GM21825 (cell line): ENCODE results near the gene POLA2.

ENCODE experiments used
- ATAC-seq: cut with Tn5 transposase; IDR thresholded peaks from one replicate; pipeline ENCODE4 v1.9.1; 2021; ENCODE audit warnings: mild to moderate bottlenecking, moderate library complexity; ENCODE audit not compliant: unreplicated experiment

POLA2 gene

DNA sequence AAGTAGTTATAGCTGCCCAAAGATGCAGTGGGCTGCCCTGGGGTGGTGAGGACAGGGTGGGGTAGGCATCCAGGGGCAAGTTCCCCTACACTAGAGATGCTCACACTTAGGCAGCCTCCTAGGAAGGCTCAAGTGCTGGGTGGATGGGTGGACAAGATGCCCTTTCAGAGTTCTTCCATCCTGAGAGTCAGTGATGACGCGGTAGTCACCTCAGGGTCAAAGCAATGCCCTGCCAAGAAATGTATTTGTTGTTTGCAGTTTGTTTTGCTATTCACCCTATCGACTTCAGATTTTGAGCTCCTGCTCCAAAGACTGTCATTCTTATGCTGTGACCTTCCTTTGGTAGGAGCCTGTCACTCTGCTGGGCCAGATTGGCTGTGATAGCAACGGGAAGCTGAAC lies 18.9 kb downstream of the POLA2 start:
- ATAC-seq, result no peak

GRCh38 chr11:65286686-65287085 lies 24.9 kb downstream of the POLA2 start:
- no peak for ATAC-seq

GRCh38 chr11:65287601-65288000 lies 25.8 kb downstream of the POLA2 start:
- ATAC-seq, result no peak

DNA sequence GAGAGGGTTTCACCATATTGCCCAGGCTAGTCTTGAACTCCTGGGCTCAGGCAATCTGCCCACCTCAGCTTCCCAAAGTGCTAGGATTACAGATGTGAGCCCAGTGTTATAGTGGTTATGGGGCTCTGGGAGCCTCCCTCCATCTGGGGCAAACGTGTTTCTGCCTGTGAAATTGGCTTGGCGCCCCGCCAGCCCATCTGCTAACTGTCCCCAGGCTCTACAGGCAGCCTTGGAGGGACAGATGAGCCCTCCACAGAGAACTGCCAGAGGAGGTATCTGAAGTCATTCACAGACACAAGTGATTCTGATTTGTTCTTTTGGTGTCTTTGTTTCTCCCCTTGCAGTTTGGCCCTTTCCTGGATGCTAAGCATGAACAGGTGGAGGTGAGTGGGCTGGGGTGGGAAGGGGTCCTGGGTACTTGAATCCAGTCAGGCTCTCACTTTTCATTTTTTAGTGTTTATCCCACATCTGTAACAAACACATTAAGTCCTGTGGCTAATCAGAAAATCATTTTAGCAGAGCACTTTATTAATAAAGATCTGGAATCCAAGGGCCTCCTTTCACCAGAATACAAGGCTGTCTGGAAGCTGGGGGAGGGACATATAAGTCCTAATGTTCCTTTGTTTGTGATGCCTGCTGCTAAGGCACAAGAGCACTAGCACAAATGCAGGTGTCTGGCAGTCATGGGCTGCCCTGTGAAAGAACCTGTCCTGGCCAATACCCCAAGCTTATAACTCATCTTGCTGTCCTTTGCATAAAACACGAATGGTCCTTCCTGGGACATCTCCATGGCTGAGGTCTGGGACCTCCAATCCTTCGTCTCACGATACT lies 27.2 kb downstream of the POLA2 start:
- no peak for ATAC-seq

GRCh38 chr11:65290448-65291165 lies 28.8 kb downstream of the POLA2 start:
- no peak for ATAC-seq

DNA sequence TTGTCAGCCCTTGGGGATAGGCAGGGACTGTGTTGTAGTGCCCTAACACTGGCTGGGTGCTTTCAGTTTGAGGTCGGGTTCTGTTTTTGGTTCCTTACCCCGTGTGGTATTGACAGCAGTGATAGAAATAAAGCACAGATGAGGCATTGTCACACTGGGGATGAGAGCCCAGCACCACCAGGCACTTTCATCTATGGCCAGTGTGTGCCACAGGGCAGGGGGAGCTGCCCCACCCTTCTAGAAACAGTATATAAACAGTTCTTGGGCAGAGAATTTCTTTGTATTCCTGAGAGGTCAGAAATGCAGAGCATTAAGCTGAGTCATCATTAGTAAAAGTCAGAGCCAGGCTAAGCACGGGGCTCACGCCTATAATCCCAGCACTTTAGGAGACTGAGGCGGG lies 29.9 kb downstream of the POLA2 start:
- no peak for ATAC-seq

- no peak for ATAC-seq
Observed at GRCh38 chr11:65292890-65293289, 31.1 kb downstream of the POLA2 start.

DNA sequence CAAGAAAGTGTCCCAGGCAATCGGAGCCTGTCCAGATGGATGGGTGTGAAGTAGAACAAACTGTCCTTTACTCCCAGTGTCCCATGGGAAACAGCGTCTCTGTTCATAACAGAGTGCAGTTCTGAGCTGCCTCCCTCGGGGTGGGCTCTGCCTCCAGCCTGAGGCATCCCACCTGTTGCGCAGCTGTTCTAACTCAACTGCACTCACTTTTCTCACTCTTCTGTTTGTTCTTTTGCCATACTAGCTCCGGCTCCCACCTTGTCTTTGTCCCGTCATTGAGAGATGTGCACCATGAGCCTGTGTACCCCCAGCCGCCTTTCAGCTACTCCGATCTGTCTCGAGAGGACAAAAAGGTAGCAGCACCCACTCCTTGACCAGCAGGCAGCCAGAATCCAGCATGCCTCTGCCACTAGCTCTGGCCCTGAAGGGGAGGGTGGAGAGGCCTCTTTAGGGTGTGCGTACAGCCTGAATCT lies 32.2 kb downstream of the POLA2 start:
- no peak for ATAC-seq

DNA sequence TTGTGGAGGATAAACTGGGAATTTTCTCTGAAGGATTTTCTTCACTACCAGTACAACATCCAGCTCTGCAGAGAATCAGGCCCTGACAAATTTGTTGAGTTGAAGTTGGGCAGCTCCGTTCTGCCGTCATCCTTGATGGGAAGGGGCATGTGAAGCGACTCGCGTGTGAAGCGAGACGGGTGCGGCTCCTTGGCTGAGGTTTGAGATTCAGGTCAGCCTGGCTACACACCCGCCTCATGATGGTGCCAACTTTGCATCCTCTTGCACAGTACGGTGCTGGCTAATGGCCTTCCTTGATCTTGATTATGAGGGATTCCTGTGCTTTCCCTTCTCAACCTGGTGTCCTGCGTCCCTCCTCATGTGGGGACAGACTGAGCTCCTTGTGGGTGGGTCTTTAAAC lies 33.2 kb downstream of the POLA2 start:
- ATAC-seq, result no peak

DNA sequence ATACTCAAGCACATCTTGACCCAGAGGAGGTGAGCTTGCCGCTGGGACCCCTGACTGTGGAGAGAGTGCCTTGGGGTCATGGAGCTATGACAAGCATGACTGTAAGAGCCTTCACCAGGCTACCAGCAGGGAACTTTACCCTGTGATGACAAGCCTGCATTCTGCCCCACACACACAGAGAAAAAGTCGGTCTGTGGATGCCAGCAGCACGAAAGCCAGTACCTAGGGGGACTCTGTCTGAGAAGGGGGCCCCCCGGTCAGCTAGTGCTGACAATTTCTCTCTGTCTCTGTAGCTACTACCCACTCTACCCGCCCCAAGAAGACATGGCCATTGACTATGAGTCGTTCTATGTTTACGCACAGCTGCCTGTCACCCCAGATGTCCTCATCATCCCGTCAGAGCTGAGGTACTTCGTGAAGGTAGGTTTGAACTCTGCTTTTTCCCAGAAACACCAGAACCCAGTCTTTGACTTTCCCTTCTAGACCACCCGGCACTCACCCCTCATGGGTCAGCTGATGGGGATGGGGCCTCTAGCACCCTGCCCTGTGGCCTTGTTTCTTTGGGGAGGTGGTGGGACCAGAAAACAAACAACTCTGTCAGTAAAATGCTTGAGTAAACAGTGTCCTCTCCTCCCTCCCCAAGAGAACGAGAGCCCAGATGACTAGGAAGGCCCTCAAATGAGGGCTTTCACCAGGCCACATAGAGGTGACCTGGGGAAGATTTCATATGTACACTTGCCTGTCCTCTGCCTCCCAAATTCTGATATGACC lies 34.0 kb downstream of the POLA2 start:
- no peak for ATAC-seq

DNA sequence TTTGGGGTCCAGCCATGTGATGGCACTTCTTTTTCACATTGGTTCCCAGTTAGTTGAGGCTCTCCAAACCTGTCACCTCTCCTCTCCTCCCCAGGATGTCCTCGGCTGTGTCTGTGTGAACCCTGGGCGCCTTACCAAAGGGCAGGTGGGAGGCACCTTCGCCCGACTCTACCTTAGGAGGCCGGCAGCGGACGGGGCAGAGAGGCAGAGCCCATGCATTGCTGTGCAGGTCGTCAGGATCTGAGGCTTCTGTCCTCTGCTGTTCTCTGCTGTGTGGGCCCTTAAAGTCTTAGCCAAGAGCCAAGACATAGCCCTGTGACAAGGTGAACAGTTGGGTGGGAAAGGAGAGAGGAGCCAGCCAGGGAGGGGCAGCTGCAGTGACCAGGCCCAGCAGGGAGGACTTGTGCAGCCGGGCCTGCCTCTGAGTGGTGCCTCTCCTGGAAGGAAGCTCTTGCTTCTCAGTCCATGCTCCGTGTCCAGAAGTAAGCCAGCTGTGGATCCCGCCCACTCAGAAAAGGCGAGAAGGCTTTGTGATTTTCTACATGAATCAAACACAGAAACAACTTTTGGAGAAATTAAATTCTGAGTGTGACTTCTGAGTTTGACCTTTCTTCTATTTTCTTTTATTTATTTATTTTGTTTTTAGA lies 35.4 kb downstream of the POLA2 start:
- ATAC-seq, result no peak

GRCh38 chr11:65298131-65298535 lies 36.4 kb downstream of the POLA2 start:
- ATAC-seq, result no peak

DNA sequence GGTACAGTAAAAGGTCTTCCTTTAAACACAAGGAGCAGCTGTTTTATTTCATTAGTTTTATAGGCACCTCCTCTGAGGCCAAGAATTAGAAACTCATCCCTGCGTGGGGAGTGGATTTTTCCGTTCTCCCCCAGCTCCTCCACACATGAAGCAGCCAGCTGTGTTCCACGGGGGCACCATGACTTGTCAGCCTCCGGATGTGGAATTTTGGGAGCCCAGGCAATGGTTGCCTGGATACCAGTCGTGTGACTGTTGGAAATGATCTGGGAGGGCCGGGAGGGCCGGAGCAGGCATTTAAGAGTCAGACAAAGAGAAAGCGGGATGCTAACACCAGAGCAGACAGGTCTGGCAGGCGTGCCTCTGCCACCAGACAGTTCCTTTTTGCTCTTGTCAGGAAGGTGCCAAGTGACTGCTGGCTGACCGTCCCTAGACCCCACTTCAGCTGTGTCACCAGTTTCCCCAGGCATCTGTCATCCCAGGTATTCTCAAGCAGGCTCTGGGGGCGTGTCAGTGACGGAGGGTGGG lies 37.0 kb downstream of the POLA2 start:
- ATAC-seq, result no peak

DNA sequence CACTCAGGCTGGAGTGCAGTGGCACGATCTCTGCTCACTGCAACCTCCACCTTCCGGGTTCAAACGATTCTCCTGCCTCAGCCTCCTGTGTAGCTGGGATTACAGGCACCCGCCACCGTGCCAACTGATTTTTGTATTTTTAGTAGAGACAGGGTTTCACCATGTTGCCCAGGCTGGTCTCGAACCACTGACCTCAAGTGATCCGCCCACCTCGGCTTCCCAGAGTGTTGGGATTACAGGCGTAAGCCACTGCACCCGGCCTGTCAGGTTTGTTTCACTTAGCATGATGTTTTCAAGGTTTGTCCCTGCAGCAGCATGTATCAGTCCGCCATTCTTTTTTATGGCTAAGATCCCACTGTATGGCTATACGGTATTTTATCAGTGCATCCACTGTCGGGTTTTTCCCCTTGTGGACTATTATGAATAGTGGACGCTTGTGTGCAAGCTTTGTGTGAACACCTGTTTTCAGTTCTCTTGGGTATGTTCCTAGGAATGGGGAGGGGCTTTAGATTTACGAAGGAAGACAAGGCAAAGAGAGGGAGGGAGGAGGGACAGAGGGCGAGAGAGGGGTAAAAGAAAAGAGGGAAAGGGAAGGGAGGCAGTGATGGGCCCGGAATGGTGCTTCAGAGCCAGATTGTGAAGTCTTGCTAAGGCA lies 39.0 kb downstream of the POLA2 start:
- ATAC-seq, result no peak

DNA sequence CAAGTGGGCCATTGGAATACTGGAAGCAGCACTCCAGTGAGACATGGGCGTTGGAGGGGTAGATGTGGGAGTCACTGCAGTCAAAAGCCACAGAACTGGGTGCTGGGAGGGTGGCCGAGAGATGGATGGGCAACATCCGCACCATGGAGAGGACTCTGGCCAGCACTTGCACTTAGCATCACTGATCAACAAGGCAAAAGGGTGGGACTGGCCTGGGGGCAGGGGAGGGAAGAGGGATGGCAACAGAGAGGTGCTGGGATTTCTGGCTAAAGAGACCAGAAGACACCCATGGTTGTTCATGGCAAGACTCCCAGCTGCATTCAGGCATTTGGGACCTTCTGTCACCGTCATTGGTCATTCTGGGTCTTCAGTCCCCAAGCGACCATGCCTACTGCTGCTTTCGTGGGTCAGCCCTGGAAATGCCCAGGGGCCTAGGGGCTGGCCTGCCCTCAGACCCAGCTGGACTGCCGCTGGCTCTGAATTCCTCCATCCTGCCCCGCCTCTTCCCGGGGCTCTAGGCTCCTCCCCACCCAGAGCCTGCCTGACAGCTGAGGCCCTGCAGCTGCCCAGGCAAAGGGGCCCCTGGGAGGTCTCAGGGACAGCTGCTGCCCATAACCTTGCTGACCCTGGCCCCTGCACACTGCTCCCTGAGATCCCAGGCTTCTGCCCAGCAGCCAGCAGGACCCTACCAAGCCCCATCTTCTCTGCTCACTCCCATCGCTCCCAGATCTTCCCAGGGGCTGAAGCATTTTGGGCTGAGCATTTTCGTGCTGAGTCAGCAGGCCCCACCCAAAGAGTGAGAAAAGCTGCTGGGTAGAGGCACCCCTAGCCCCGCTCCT lies 39.9 kb downstream of the POLA2 start:
- no peak for ATAC-seq

GRCh38 chr11:65303555-65303954 lies 41.8 kb downstream of the POLA2 start:
- no peak for ATAC-seq

DNA sequence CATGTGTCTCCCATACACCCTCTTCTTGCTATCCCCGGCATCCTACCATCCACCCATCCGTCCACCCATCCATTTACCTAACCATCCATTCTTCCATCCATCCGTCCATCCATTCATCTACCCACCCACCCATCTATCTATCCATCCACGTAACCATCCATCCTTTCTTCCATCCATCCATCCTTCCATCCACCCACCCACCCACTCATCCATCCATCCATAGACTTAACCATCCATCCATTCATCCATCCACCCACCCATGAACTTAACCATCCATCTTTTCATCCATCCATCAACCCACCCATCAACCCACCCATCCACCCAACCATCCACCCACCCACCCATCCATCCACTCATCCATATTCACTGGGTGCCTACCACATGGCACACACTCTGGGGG lies 42.3 kb downstream of the POLA2 start:
- no peak for ATAC-seq

- no peak for ATAC-seq
Observed at GRCh38 chr11:65304613-65305012, 42.9 kb downstream of the POLA2 start.

- ATAC-seq, result no peak
Observed at GRCh38 chr11:65305501-65306268, 43.9 kb downstream of the POLA2 start.
